ENCODE results near the gene LHFPL2. TPM values are rescaled to one million over a fixed set of nuclear protein-coding genes. Genes with fewer than 3 reads are reported as not detected.
"Not testable (repeated sequence)": the region's sequence is repeated elsewhere in the genome, so short reads cannot be mapped to it uniquely, and the experiment has no call there.

Gene LHFPL2
- total RNA-seq, 1 donor from 2014 or later: 32.4 TPM

DNA sequence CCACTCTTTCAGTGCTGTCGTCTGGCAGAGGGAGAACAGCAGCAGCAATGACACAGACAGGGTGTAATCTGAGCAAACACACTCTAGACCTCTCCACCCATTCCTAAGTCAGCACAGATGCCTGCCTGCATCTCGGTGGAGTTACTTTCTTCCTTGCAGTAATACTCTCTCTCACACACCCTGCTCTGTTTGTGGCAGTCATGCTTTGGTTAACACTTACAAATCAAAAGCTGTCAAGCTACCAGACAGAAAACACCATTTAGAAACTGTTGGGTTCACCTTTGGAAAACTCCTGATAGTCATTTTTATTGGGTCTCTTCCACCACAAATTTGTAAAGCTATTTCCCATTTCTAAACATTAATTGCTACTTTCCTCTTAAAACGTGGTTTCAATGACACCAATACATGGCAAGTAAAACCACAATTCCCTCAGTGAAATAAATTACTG lies 27.3 kb downstream of the LHFPL2 start:
- Histone ChIP-seq H3K27me3 (ENCODE audit: control insufficient read depth, insufficient read depth, low read length) (no peaks in the 10 kb centered on the region), H3K36me3 (ENCODE audit: control insufficient read depth, insufficient read depth, low read length) (peaks cover 8% of the 10 kb centered on the region)

DNA sequence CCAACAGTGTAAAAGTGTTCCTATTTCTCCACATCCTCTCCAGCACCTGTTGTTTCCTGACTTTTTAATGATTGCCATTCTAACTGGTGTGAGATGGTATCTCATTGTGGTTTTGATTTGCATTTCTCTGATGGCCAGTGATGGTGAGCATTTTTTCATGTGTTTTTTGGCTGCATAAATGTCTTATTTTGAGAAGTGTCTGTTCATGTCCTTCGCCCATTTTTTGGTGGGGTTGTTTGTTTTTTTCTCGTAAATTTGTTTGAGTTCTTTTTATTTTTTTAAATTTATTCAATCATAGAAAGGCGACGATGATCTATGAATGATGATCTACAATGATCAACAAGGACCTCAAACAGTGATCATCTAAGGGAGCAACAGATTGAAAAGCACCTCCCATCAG lies 28.5 kb downstream of the LHFPL2 start:
- FAIRE-seq; H3K4me3 ChIP-seq (ENCODE audit: low read depth, low read length); H3K27me3 ChIP-seq (ENCODE audit: control insufficient read depth, insufficient read depth, low read length); H3K36me3 ChIP-seq (ENCODE audit: control insufficient read depth, insufficient read depth, low read length); DNase-seq (ENCODE audit: low read depth): not testable (repeated sequence)

More for the DNA sequence above, 27.3 kb downstream of the LHFPL2 start:
- no peak for FAIRE-seq
- TF ChIP-seq, protein P1, sequence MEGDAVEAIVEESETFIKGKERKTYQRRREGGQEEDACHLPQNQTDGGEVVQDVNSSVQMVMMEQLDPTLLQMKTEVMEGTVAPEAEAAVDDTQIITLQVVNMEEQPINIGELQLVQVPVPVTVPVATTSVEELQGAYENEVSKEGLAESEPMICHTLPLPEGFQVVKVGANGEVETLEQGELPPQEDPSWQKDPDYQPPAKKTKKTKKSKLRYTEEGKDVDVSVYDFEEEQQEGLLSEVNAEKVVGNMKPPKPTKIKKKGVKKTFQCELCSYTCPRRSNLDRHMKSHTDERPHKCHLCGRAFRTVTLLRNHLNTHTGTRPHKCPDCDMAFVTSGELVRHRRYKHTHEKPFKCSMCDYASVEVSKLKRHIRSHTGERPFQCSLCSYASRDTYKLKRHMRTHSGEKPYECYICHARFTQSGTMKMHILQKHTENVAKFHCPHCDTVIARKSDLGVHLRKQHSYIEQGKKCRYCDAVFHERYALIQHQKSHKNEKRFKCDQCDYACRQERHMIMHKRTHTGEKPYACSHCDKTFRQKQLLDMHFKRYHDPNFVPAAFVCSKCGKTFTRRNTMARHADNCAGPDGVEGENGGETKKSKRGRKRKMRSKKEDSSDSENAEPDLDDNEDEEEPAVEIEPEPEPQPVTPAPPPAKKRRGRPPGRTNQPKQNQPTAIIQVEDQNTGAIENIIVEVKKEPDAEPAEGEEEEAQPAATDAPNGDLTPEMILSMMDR (IDR thresholded peaks at IDR 0.05; ENCODE audit: insufficient read depth, low read length, severe bottlenecking): no peak
- no peak for DNase-seq (ENCODE audit: low read depth)
- H3K4me3 ChIP-seq (ENCODE audit: low read depth, low read length): no peak overlapping the region

DNA sequence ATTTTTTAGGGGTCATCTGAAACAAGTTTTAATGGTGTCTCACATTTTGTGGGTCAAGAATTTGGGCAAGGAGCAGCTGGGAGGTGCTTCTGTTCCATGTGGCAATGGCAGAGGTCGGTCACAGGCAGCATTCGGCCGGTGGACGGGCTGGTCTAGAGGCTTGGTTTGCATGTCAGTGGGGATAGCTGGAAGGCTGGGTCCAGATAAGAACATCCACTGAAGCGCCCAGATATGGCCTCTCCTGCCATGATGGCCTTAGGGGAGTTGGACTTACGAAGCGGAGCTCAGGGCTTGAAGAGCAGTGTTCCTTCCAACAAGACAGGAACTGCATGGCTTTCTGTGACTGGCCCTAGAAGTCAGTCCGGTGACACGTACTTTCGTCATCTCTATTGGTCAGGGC lies 30.3 kb downstream of the LHFPL2 start:
- Histone ChIP-seq H3K4me3 (ENCODE audit: low read depth, low read length) (no peak overlapping the region), H3K27me3 (ENCODE audit: control insufficient read depth, insufficient read depth, low read length) (no peaks in the 10 kb centered on the region), H3K36me3 (ENCODE audit: control insufficient read depth, insufficient read depth, low read length) (peaks cover 6% of the 10 kb centered on the region)
- DNase-seq (ENCODE audit: low read depth): no peak
- FAIRE-seq: no peak
- TF ChIP-seq, protein P1 (IDR thresholded peaks at IDR 0.05; ENCODE audit: insufficient read depth, low read length, severe bottlenecking): no peak

DNA sequence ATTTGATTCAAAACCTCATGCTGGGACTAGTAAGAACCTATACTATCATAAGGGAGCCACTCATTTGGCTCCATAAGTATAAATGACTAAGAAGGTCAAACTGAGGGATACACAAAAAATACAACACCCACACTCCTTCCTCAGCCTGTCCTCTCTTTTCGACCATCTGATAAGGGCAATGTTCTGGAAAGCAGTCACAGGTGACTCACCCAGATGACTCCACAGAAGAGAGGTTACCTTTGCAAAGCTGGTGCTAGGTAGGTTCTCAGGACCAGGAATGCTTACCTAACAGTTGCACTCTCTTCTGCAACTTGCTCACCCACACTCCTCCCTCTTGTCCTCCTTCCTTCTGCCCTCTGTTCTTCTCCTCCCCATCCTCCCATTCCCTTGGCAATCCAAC lies 32.9 kb downstream of the LHFPL2 start:
- DNase-seq (ENCODE audit: low read depth) (peak; percentile 98), FAIRE-seq (no peak)
- Histone ChIP-seq H3K36me3 (ENCODE audit: control insufficient read depth, insufficient read depth, low read length) (peaks cover 3% of the 10 kb centered on the region), H3K27me3 (ENCODE audit: control insufficient read depth, insufficient read depth, low read length) (no peaks in the 10 kb centered on the region), H3K4me3 (ENCODE audit: low read depth, low read length) (no peak overlapping the region)
- TF ChIP-seq, protein P1 (IDR thresholded peaks at IDR 0.05; ENCODE audit: insufficient read depth, low read length, severe bottlenecking): no peak

DNA sequence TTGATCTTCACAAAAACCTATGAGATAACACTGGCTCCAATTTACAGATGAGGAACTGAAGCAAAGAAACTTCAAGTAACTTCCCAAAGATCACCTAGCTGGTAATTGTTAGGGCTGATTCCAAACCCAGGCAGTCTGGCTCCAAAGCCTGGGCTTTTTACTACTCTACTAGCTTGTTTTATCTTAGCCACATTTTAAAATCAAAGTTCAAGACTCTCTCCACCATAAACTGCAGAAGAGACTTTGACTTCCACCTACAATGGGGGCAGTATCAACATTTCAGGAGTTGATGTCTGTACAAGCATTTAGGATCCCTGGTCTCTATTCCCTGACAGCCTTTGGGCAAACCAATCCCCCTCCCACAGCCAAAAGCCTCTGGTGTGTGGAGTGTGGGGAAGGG lies 33.8 kb downstream of the LHFPL2 start:
- no peak overlapping the region for H3K4me3 ChIP-seq (ENCODE audit: low read depth, low read length)
- no peaks in the 10 kb centered on the region for H3K27me3 ChIP-seq (ENCODE audit: control insufficient read depth, insufficient read depth, low read length)
- H3K36me3 ChIP-seq (ENCODE audit: control insufficient read depth, insufficient read depth, low read length): peaks cover 2% of the 10 kb centered on the region
- DNase-seq (ENCODE audit: low read depth) (no peak), FAIRE-seq (no peak)
- TF ChIP-seq, protein P1 (IDR thresholded peaks at IDR 0.05; ENCODE audit: insufficient read depth, low read length, severe bottlenecking): no peak

DNA sequence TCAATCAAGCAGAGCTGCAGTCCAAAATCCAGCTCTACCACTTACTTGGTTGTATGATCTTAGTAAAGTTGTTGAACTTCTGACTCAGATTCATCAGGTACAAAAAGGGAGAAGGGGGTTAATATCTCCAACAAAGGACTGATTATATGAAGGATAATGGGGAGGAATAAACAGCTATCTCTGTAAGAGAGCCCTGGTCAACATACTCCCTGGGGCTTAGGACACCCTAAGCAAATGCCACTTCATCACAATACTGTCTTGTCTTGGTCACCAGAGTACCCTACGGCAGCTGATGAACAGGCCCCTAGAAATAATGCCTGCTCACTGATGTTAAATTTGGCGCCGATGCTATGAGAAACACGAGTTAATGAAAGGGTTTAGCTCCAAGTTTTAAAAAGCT lies 34.8 kb downstream of the LHFPL2 start:
- Histone ChIP-seq H3K4me3 (ENCODE audit: low read depth, low read length) (no peak overlapping the region), H3K27me3 (ENCODE audit: control insufficient read depth, insufficient read depth, low read length) (no peaks in the 10 kb centered on the region), H3K36me3 (ENCODE audit: control insufficient read depth, insufficient read depth, low read length) (peaks cover 2% of the 10 kb centered on the region)
- FAIRE-seq (no peak), DNase-seq (ENCODE audit: low read depth) (no peak)
- TF ChIP-seq, protein P1 (IDR thresholded peaks at IDR 0.05; ENCODE audit: insufficient read depth, low read length, severe bottlenecking): no peak

Measured in bronchial epithelial cell (primary cell).